B cell (primary cell): ENCODE data around the gene UCKL1. TPM values are rescaled to one million over a fixed set of nuclear protein-coding genes. Genes with fewer than 3 reads are reported as not detected.

ENCODE experiments used
- ATAC-seq: fragments of 200-7000 bp; cut with Tn5 transposase; one replicate; pipeline ENCODE4 v1.10.0; 2021; ENCODE audit warnings: low read depth, mild to moderate bottlenecking, moderate number of reproducible peaks, moderate library complexity
- CTCF ChIA-PET: fragments of 350-600 bp; sonication (Branson Sonifier 250); formaldehyde crosslinking; loops from one replicate; lab custom pipeline; 2021; ENCODE audit warnings: antibody characterized with exemption, inconsistent platforms; lab: Charles Lee
- POLR2A ChIA-PET: fragments of 350-600 bp; sonication (Branson Sonifier 250); formaldehyde crosslinking; loops from one replicate; lab custom pipeline; 2021; ENCODE audit warnings: antibody characterized with exemption; lab: Charles Lee
- DNase-seq: peaks from one replicate; pipeline ENCODE4 v3.0.0; 2013
- H2AFZ ChIP-seq: 2 replicates; pipeline ENCODE4 v1.6.1; 2012; ENCODE audit warnings: mild to moderate bottlenecking, low read depth, low read length; ENCODE audit not compliant: insufficient read depth, poor library complexity, severe bottlenecking
- H3K27ac ChIP-seq, 2 donors: 1 replicate in 1 of 2; 2 replicates in 1 of 2; pipeline ENCODE4 v1.5.1; 2012 to 2013; ENCODE audit warnings: low read length in 2 of 2, mild to moderate bottlenecking in 2 of 2, moderate library complexity in 1 of 2
- H3K27me3 ChIP-seq, 4 experiments: fragments of 200-600 bp in 1 of 4; sonication (generic) in 1 of 4; replicated peaks in 1 of 4; 1 replicate in 2 of 4; 2 replicates in 2 of 4; pipeline versions ENCODE4 v1.6.1 to v1.7.0; 2013 to 2016; ENCODE audit warnings: low read length in 3 of 4, mild to moderate bottlenecking in 2 of 4, mixed read lengths in 1 of 4, moderate library complexity in 1 of 4; ENCODE audit not compliant: insufficient read depth in 4 of 4, control insufficient read depth in 3 of 4; ENCODE audit errors: control extremely low read depth in 1 of 4
- H3K36me3 ChIP-seq, 2 experiments: replicated peaks in 1 of 2; 1 replicate in 1 of 2; 2 replicates in 1 of 2; pipeline versions ENCODE4 v1.6.1 to v1.7.1; 2013; ENCODE audit warnings: low read length in 1 of 2; ENCODE audit not compliant: insufficient read depth in 2 of 2, control insufficient read depth in 1 of 2; ENCODE audit errors: control extremely low read depth in 1 of 2, extremely low read depth in 1 of 2
- H3K4me1 ChIP-seq, 2 donors: fragments of 200-600 bp in 1 of 2; sonication (generic) in 1 of 2; 1 replicate in 1 of 2; 2 replicates in 1 of 2; pipeline versions ENCODE4 v1.5.1 to v1.6.1; 2013 to 2017; ENCODE audit warnings: low read length in 2 of 2; ENCODE audit not compliant: control insufficient read depth in 2 of 2, insufficient read depth in 2 of 2
- H3K4me2 ChIP-seq: replicated peaks from 2 replicates; pipeline ENCODE3; 2012; ENCODE audit warnings: mild to moderate bottlenecking, low read depth, low read length; ENCODE audit not compliant: poor library complexity, severe bottlenecking
- H3K4me3 ChIP-seq, 5 experiments: fragments of 200-600 bp in 1 of 5; sonication (generic) in 1 of 5; 1 replicate in 3 of 5; 2 replicates in 2 of 5; pipeline versions ENCODE4 v1.5.1 to v1.7.0; 2011 to 2016; ENCODE audit warnings: low read length in 4 of 5, mild to moderate bottlenecking in 4 of 5, low read depth in 2 of 5, control low read depth in 1 of 5, moderate library complexity in 1 of 5; ENCODE audit not compliant: insufficient read depth in 1 of 5; ENCODE audit errors: control extremely low read depth in 1 of 5, extremely low read depth in 1 of 5
- H3K79me2 ChIP-seq: fragments of 200-600 bp; sonication (generic); one replicate; pipeline ENCODE4 v1.6.0; 2016; ENCODE audit warnings: low read length; ENCODE audit not compliant: control insufficient read depth, insufficient read depth
- H3K9ac ChIP-seq: fragments of 200-600 bp; sonication (generic); 2 replicates; pipeline ENCODE4 v1.6.1; 2017; ENCODE audit warnings: mild to moderate bottlenecking, low read length, moderate library complexity
- H3K9me3 ChIP-seq, 3 donors: one replicate each; pipeline versions ENCODE4 v1.6.1 to v1.7.1; 2013; ENCODE audit warnings: low read length in 2 of 3; ENCODE audit not compliant: control insufficient read depth in 2 of 3, insufficient read depth in 1 of 3; ENCODE audit errors: control extremely low read depth in 1 of 3
- H4K20me1 ChIP-seq: 2 replicates; pipeline ENCODE4 v1.6.0; 2012; ENCODE audit warnings: mild to moderate bottlenecking, low read length; ENCODE audit not compliant: insufficient read depth, control insufficient read depth, poor library complexity, severe bottlenecking
- H3K27ac Mint-ChIP-seq: one replicate; pipeline ENCODE4 v1.8.0; 2021; ENCODE audit warnings: mixed read lengths
- H3K27me3 Mint-ChIP-seq: one replicate; pipeline ENCODE4 v1.8.0; 2021; ENCODE audit warnings: mixed read lengths
- H3K4me1 Mint-ChIP-seq: one replicate; pipeline ENCODE4 v1.8.0; 2021; ENCODE audit warnings: mixed read lengths
- H3K4me3 Mint-ChIP-seq: one replicate; pipeline ENCODE4 v1.8.0; 2021; ENCODE audit warnings: mixed read lengths
- H3K9me3 Mint-ChIP-seq: one replicate; pipeline ENCODE4 v1.8.0; 2022; ENCODE audit warnings: mixed read lengths; ENCODE audit not compliant: insufficient read depth
- CTCF ChIP-seq: fragments of 200-600 bp; IDR thresholded peaks from one replicate; pipeline ENCODE4 v1.8.0; 2022; ENCODE audit warnings: antibody characterized with exemption, mild to moderate bottlenecking
- EZH2 ChIP-seq: IDR thresholded peaks from 2 replicates; pipeline ENCODE4 v1.6.1; 2012; ENCODE audit warnings: borderline replicate concordance, low read depth, mild to moderate bottlenecking, moderate library complexity, low read length; ENCODE audit not compliant: insufficient read depth, poor library complexity, severe bottlenecking
- WGBS: methylation state at CpG from one replicate; pipeline ENCODE4 v1.1.5; 2013; ENCODE audit warnings: missing lambda C conversion rate; ENCODE audit not compliant: insufficient coverage; 5-methylcytosine and 5-hydroxymethylcytosine counted together
- intact Hi-C: fragments of 100-400 bp; cut with micrococcal nuclease; formaldehyde crosslinking; loops from one replicate; pipeline ENCODE4 v1.10.0; 2022
- polyA plus RNA-seq: library from polyadenylated mRNA; depleted of rRNA; stranded (reverse); fragments of >200 nt; gene quantifications from 2 replicates; pipeline ENCODE4 v1.2.3, GENCODE V29; 2012
- total RNA-seq, 2 donors: library from RNA; stranded (reverse); fragments of 120-200 nt in 1 of 2; gene quantifications; 1 replicate in 1 of 2; 2 replicates in 1 of 2; pipeline versions ENCODE4 v1.2.3 to v1.2.4, GENCODE V29; 2013 to 2022

UCKL1 gene
- total and polyA plus RNA-seq, 2 donors (not counting 1 experiment from before 2014, with no cell fraction given), result 106 to 199 TPM

- Histone ChIP-seq H4K20me1 (no peaks in the 10 kb centered on the region), H3K27me3 (no peaks in the 10 kb centered on the region), H3K4me2 (no peak overlapping the region), H2AFZ (no peak overlapping the region), H3K36me3 (peaks cover 0 to 12% of the 10 kb centered on the region in 2 experiments), H3K9ac (no peak overlapping the region), H3K9me3 (peaks cover 0 to 29% (median 0%) of the 10 kb centered on the region in 3 donors), H3K4me1 (peaks cover 3 to 5% of the 10 kb centered on the region in 2 donors), H3K79me2 (no peaks in the 10 kb centered on the region), H3K27ac (no peak overlapping the region), H3K4me3 (no peak overlapping the region)
- CTCF ChIA-PET, result interaction anchor here (0.9 kb wide), 1 partner anchor 10 kb away, joined by 5 read pairs; no protein-coding TSS in a partner anchor
- intact Hi-C loops, result no loop called here
- H3K4me3 Mint-ChIP-seq, result no peak overlapping the region
- DNase-seq (no peak), ATAC-seq (no peak)
- H3K9me3 Mint-ChIP-seq, result no peaks in the 10 kb centered on the region
- POLR2A ChIA-PET, result no interaction called here
- H3K27ac Mint-ChIP-seq, result no peak overlapping the region
- H3K27me3 Mint-ChIP-seq, result no peaks in the 10 kb centered on the region
- peaks cover 8% of the 10 kb centered on the region for H3K4me1 Mint-ChIP-seq
- 96% methylated on average over 12 of the region's 16 CpGs for WGBS
- no peak for TF ChIP-seq CTCF
- no peak for TF ChIP-seq EZH2
Measured at GRCh38 chr20:63963784-63964301, 7.6 kb upstream of the UCKL1 start.

- no peak for TF ChIP-seq EZH2
- TF ChIP-seq CTCF, result no peak
- DNase-seq (no peak), ATAC-seq (no peak)
- Histone ChIP-seq H4K20me1 (no peaks in the 10 kb centered on the region), H3K4me3 (no peak overlapping the region), H3K27ac (no peak overlapping the region), H3K9ac (no peak overlapping the region), H3K27me3 (no peaks in the 10 kb centered on the region), H3K9me3 (peaks cover 0 to 29% (median 0%) of the 10 kb centered on the region in 3 donors), H3K79me2 (no peaks in the 10 kb centered on the region), H3K4me2 (no peak overlapping the region), H3K36me3 (peaks cover 0 to 12% of the 10 kb centered on the region in 2 experiments), H2AFZ (no peak overlapping the region), H3K4me1 (no peaks in the 10 kb centered on the region)
- ChIA-PET CTCF (interaction anchor here (0.9 kb wide), 1 partner anchor 11 kb away, joined by 5 read pairs; no protein-coding TSS in a partner anchor), POLR2A (no interaction called here)
- intact Hi-C loops, result no loop called here
- Mint-ChIP-seq H3K27ac (no peak overlapping the region), H3K9me3 (no peaks in the 10 kb centered on the region), H3K4me3 (no peak overlapping the region), H3K4me1 (peaks cover 3% of the 10 kb centered on the region), H3K27me3 (no peaks in the 10 kb centered on the region)
- 98% methylated on average over 27 of the region's 27 CpGs for WGBS
Measured at GRCh38 chr20:63963348-63963741, 7.1 kb upstream of the UCKL1 start.
